Measurements from ENCODE around the gene SDK1.

The SDK1 gene

DNA sequence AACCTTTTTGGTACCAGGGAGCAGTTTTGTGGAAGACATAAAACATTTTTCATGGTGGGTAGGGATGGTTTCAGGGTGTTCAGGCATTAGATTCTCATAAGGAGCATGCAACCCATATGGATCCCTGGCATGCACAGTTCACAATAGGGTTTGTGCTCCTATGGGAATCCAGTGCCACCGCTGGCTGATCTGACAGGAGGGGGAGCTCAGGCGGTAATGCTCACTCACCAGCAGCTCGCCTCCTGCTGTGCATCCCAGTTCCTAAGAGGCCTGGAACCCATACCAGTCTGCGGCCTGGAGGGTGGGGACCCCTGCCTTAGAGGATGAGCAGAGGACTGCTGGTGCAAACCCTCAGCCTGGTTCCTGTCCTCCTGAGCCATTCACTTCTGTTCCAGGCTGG, 561.7 kb downstream of the SDK1 start:
- Histone ChIP-seq H4K8ac (ENCODE audit: low read depth, low read length) (no peak overlapping the region), H2AFZ (ENCODE audit: insufficient read depth, low read length, poor library complexity) (peak overlapping the region; percentile 23), H3K79me1 (ENCODE audit: low read length) (peaks cover 4% of the 10 kb centered on the region), H3K9me3 (ENCODE audit: insufficient read depth, low read depth, low read length) (peaks cover 2% of the 10 kb centered on the region), H2AK5ac (ENCODE audit: low read length) (no peak overlapping the region), H3K4ac (ENCODE audit: low read depth, low read length) (no peak overlapping the region), H4K91ac (ENCODE audit: low read depth, low read length) (peak overlapping the region; percentile 11), H3K23ac (ENCODE audit: low read length) (no peak overlapping the region), H3K14ac (ENCODE audit: low read length) (peak overlapping the region; percentile 28), H3K79me2 (ENCODE audit: control insufficient read depth, insufficient read depth, low read length, poor library complexity) (no peaks in the 10 kb centered on the region), H3K9ac (ENCODE audit: low read length) (no peak overlapping the region), H3K4me2 (ENCODE audit: low read length) (no peak overlapping the region), H3K4me1 (ENCODE audit: control insufficient read depth in 1 of 2, insufficient read depth in 2 of 2, low read length in 2 of 2) (peaks cover 7 to 12% of the 10 kb centered on the region in 2 experiments), H3K4me3 (ENCODE audit: low read depth, low read length) (no peak overlapping the region), H2BK12ac (ENCODE audit: low read length) (peak overlapping the region; percentile 59), H3K27ac (ENCODE audit: low read depth, low read length) (no peak overlapping the region), H3K36me3 (ENCODE audit: control insufficient read depth in 1 of 2, insufficient read depth in 2 of 2, low read length in 2 of 2) (no peaks in the 10 kb centered on the region), H2BK120ac (ENCODE audit: insufficient read depth, low read length, poor library complexity) (peak overlapping the region; percentile 34), H2BK5ac (ENCODE audit: low read depth, low read length, poor library complexity) (no peak overlapping the region), H4K12ac (ENCODE audit: low read depth, low read length) (no peak overlapping the region), H3K18ac (ENCODE audit: low read length) (peak overlapping the region; percentile 60), H3K27me3 (ENCODE audit: insufficient read depth, low read length) (no peaks in the 10 kb centered on the region)
- DNase-seq = no peak
- WGBS (ENCODE audit: extremely low coverage, insufficient coverage, insufficient read length) = no CpG with 5 or more reads among the region's 4 CpGs

DNA sequence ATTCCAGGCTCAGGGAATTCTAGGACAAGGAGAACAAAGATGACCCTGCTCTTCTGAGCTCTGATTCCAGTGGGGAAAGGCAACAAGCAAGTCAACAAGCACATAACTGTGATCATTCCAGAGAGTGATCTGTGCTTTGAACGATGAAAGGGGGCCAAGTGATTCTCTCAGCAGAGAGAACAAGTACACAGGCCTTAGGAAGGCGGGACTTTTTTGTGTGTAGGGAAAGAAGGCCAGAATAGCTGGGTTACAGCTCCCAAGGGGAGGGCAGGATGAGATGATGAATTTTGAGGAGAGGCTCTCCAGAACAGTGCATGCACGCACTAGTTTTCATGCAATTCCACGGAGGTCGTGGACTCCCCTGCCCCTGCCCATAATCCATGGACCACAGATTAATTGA, 565.2 kb downstream of the SDK1 start:
- Histone ChIP-seq H3K14ac (ENCODE audit: low read length) (no peak overlapping the region), H3K23ac (ENCODE audit: low read length) (no peak overlapping the region), H3K79me2 (ENCODE audit: control insufficient read depth, insufficient read depth, low read length, poor library complexity) (no peaks in the 10 kb centered on the region), H4K91ac (ENCODE audit: low read depth, low read length) (no peak overlapping the region), H2BK5ac (ENCODE audit: low read depth, low read length, poor library complexity) (no peak overlapping the region), H3K79me1 (ENCODE audit: low read length) (peaks cover 4% of the 10 kb centered on the region), H3K4me1 (ENCODE audit: control insufficient read depth in 1 of 2, insufficient read depth in 2 of 2, low read length in 2 of 2) (peaks cover 4 to 8% of the 10 kb centered on the region in 2 experiments), H3K4ac (ENCODE audit: low read depth, low read length) (no peak overlapping the region), H3K18ac (ENCODE audit: low read length) (no peak overlapping the region), H3K27ac (ENCODE audit: low read depth, low read length) (no peak overlapping the region), H3K36me3 (ENCODE audit: control insufficient read depth in 1 of 2, insufficient read depth in 2 of 2, low read length in 2 of 2) (no peaks in the 10 kb centered on the region), H2AK5ac (ENCODE audit: low read length) (no peak overlapping the region), H4K12ac (ENCODE audit: low read depth, low read length) (no peak overlapping the region), H3K9ac (ENCODE audit: low read length) (no peak overlapping the region), H3K4me3 (ENCODE audit: low read depth, low read length) (no peak overlapping the region), H2AFZ (ENCODE audit: insufficient read depth, low read length, poor library complexity) (no peak overlapping the region), H2BK120ac (ENCODE audit: insufficient read depth, low read length, poor library complexity) (no peak overlapping the region), H2BK12ac (ENCODE audit: low read length) (no peak overlapping the region), H3K27me3 (ENCODE audit: insufficient read depth, low read length) (no peaks in the 10 kb centered on the region), H4K8ac (ENCODE audit: low read depth, low read length) (no peak overlapping the region), H3K4me2 (ENCODE audit: low read length) (no peak overlapping the region), H3K9me3 (ENCODE audit: insufficient read depth, low read depth, low read length) (peaks cover 2% of the 10 kb centered on the region)
- no CpG with 5 or more reads among the region's 5 CpGs for WGBS (ENCODE audit: extremely low coverage, insufficient coverage, insufficient read length)
- no peak for DNase-seq

DNA sequence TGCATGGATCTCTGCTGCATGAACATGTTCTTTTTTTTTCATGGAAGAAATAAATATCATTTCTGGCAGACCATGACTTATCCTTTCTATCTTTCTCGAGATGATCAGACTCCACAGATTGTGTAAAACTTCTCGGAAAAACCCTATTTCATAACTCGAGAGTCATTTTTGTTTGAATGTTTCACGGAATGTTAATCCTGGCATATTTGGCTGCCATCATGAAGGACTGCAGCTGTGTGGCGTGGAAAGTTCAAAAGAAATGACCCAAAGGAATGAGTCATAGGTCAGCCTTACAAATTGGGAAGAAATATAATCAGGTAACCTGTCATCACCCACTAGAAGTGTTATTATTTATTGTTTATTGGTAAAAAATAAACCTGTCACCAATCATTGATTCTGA, 566.8 kb downstream of the SDK1 start:
- Histone ChIP-seq H4K8ac (ENCODE audit: low read depth, low read length) (no peak overlapping the region), H4K91ac (ENCODE audit: low read depth, low read length) (no peak overlapping the region), H3K9me3 (ENCODE audit: insufficient read depth, low read depth, low read length) (peaks cover 5% of the 10 kb centered on the region), H2BK120ac (ENCODE audit: insufficient read depth, low read length, poor library complexity) (no peak overlapping the region), H3K27me3 (ENCODE audit: insufficient read depth, low read length) (no peaks in the 10 kb centered on the region), H2BK5ac (ENCODE audit: low read depth, low read length, poor library complexity) (no peak overlapping the region), H3K79me1 (ENCODE audit: low read length) (peaks cover 1% of the 10 kb centered on the region), H3K9ac (ENCODE audit: low read length) (no peak overlapping the region), H3K23ac (ENCODE audit: low read length) (no peak overlapping the region), H2AFZ (ENCODE audit: insufficient read depth, low read length, poor library complexity) (no peak overlapping the region), H3K36me3 (ENCODE audit: control insufficient read depth in 1 of 2, insufficient read depth in 2 of 2, low read length in 2 of 2) (no peaks in the 10 kb centered on the region), H3K27ac (ENCODE audit: low read depth, low read length) (no peak overlapping the region), H3K18ac (ENCODE audit: low read length) (no peak overlapping the region), H4K12ac (ENCODE audit: low read depth, low read length) (no peak overlapping the region), H3K79me2 (ENCODE audit: control insufficient read depth, insufficient read depth, low read length, poor library complexity) (no peaks in the 10 kb centered on the region), H3K4me1 (ENCODE audit: control insufficient read depth in 1 of 2, insufficient read depth in 2 of 2, low read length in 2 of 2) (peaks cover under 1 to 2% of the 10 kb centered on the region in 2 experiments), H2AK5ac (ENCODE audit: low read length) (no peak overlapping the region), H3K4me2 (ENCODE audit: low read length) (no peak overlapping the region), H3K4ac (ENCODE audit: low read depth, low read length) (no peak overlapping the region), H2BK12ac (ENCODE audit: low read length) (no peak overlapping the region), H3K4me3 (ENCODE audit: low read depth, low read length) (no peak overlapping the region), H3K14ac (ENCODE audit: low read length) (no peak overlapping the region)
- no CpG with 5 or more reads among the region's 5 CpGs for WGBS (ENCODE audit: extremely low coverage, insufficient coverage, insufficient read length)
- DNase-seq = peak in 1 of 2 donors; percentile 39

DNA sequence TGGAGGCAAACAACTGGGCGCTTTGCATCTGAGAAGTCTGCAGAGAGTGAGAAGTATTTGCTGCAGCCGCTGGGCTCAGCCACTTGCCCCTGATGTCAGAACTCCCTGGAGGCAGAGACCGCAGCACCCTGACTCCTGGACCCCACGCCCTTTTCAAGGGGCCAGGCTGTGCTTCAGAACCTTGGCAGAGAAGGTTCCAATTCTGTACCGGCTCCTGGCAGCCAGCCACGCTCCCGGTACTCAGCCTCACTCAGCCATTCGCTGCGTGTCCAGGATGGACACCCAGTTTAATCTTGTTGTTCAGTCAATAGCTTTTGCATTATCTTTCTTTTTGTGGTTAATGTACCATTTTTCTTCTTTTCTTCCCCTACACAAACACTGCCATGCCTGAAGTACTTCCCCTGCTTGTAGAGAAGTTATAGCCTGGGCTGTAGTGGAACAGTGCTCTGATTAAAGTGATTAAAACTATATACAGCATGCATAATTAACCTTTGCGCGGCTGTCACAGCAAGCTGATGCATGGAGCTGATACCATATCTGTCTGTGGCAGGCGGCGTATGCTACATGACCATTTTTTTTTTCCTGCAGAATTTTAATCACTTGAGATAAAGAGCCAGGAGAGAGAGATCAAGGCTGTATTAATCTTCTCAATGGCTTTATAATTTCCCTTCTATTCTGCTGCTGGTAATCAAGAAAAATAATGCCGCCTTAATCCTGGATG, 578.5 kb downstream of the SDK1 start:
- no peaks in the 10 kb centered on the region for H3K79me1 ChIP-seq (ENCODE audit: low read length)
- H3K79me2 ChIP-seq (ENCODE audit: control insufficient read depth, insufficient read depth, low read length, poor library complexity) = no peaks in the 10 kb centered on the region
- H2BK5ac ChIP-seq (ENCODE audit: low read depth, low read length, poor library complexity) = no peak overlapping the region
- H3K14ac ChIP-seq (ENCODE audit: low read length) = no peak overlapping the region
- no peak overlapping the region for H3K27ac ChIP-seq (ENCODE audit: low read depth, low read length)
- H3K36me3 ChIP-seq (ENCODE audit: control insufficient read depth in 1 of 2, insufficient read depth in 2 of 2, low read length in 2 of 2) = peaks cover 0 to 2% of the 10 kb centered on the region in 2 experiments
- no peaks in the 10 kb centered on the region for H3K27me3 ChIP-seq (ENCODE audit: insufficient read depth, low read length)
- DNase-seq = no peak
- no peak overlapping the region for H3K18ac ChIP-seq (ENCODE audit: low read length)
- H3K9me3 ChIP-seq (ENCODE audit: insufficient read depth, low read depth, low read length) = no peaks in the 10 kb centered on the region
- no peak overlapping the region for H2BK120ac ChIP-seq (ENCODE audit: insufficient read depth, low read length, poor library complexity)
- H4K8ac ChIP-seq (ENCODE audit: low read depth, low read length) = no peak overlapping the region
- no peak overlapping the region for H3K23ac ChIP-seq (ENCODE audit: low read length)
- H4K12ac ChIP-seq (ENCODE audit: low read depth, low read length) = no peak overlapping the region
- no CpG with 5 or more reads among the region's 14 CpGs for WGBS (ENCODE audit: extremely low coverage, insufficient coverage, insufficient read length)
- H2AFZ ChIP-seq (ENCODE audit: insufficient read depth, low read length, poor library complexity) = no peak overlapping the region
- H3K9ac ChIP-seq (ENCODE audit: low read length) = no peak overlapping the region
- H2AK5ac ChIP-seq (ENCODE audit: low read length) = no peak overlapping the region
- no peak overlapping the region for H4K91ac ChIP-seq (ENCODE audit: low read depth, low read length)
- no peak overlapping the region for H2BK12ac ChIP-seq (ENCODE audit: low read length)
- no peak overlapping the region for H3K4ac ChIP-seq (ENCODE audit: low read depth, low read length)
- no peaks in the 10 kb centered on the region for H3K4me1 ChIP-seq (ENCODE audit: control insufficient read depth in 1 of 2, insufficient read depth in 2 of 2, low read length in 2 of 2)
- no peak overlapping the region for H3K4me3 ChIP-seq (ENCODE audit: low read depth, low read length)
- no peak overlapping the region for H3K4me2 ChIP-seq (ENCODE audit: low read length)

Measured in trophoblast cell (in vitro differentiated cells and primary cell).